ENCODE data around the gene ANO7. TPM values are rescaled to one million over a fixed set of nuclear protein-coding genes. Genes with fewer than 3 reads are reported as not detected.

The ANO7 gene
- total and polyA plus RNA-seq, 2 of the 8 experiments (the other 6 are each of a cell fraction or from before 2014, with no cell fraction given): 3.2 to 6.9 TPM

GRCh38 chr2:241155936-241156335 is 32.5 kb upstream of the ANO7 start:
- Histone ChIP-seq H3K79me1 (ENCODE audit: low read depth, low read length) (peaks cover 4% of the 10 kb centered on the region), H4K20me1 (replicated peaks in 1 of 2; ENCODE audit: control insufficient read depth in 1 of 2, insufficient read depth in 2 of 2, low read length in 2 of 2) (peaks cover 1 to 9% of the 10 kb centered on the region in 2 experiments), H3K56ac (replicated peaks; ENCODE audit: insufficient read length, low read depth, low read length) (no peak overlapping the region), H2BK12ac (ENCODE audit: low read depth, low read length) (no peak overlapping the region), H2AFZ (ENCODE audit: low read length) (no peak overlapping the region), H3K9me3 (ENCODE audit: insufficient read depth in 2 of 2, low read depth in 1 of 2, low read length in 1 of 2) (no peaks in the 10 kb centered on the region), H2AK5ac (ENCODE audit: low read depth, low read length) (no peak overlapping the region), H3K4ac (replicated peaks; ENCODE audit: insufficient read length, low read depth, low read length) (no peak overlapping the region), H2BK15ac (ENCODE audit: low read length) (no peak overlapping the region), H3K4me1 (replicated peaks in 1 of 4; ENCODE audit: control insufficient read depth in 3 of 4, insufficient read depth in 4 of 4, low read length in 3 of 4) (peaks cover 0 to 7% (median 4%) of the 10 kb centered on the region in 4 experiments; a peak in 6 of 7 replicates), H3K9ac (replicated peaks in 1 of 4; ENCODE audit: extremely low read depth in 1 of 4, low read depth in 3 of 4, low read length in 3 of 4) (no peak overlapping the region), H2BK120ac (replicated peaks; ENCODE audit: low read depth, low read length) (no peak overlapping the region), H3K27me3 (replicated peaks in 1 of 4; ENCODE audit: control insufficient read depth in 3 of 4, extremely low read depth in 1 of 4, insufficient read depth in 3 of 4, low read length in 3 of 4) (no peaks in the 10 kb centered on the region), H4K91ac (replicated peaks; ENCODE audit: insufficient read length, low read length) (no peak overlapping the region), H3K18ac (ENCODE audit: extremely low read depth, low read length) (no peak overlapping the region), H3K23ac (ENCODE audit: insufficient read length) (no peak overlapping the region), H3K27ac (ENCODE audit: low read depth, low read length) (no peak overlapping the region), H3K79me2 (ENCODE audit: control insufficient read depth in 1 of 2, insufficient read depth in 2 of 2, low read length in 2 of 2) (peaks cover 0 to 9% of the 10 kb centered on the region in 2 experiments; a peak in 1 of 4 replicates), H4K8ac (ENCODE audit: extremely low read depth, insufficient read depth, low read length) (no peak overlapping the region), H3K14ac (ENCODE audit: insufficient read length) (no peak overlapping the region), H3K23me2 (ENCODE audit: low read depth, low read length) (no peaks in the 10 kb centered on the region), H3K36me3 (ENCODE audit: control insufficient read depth in 2 of 4, insufficient read depth in 4 of 4, low read length in 3 of 4) (peaks cover 0 to 9% (median 4%) of the 10 kb centered on the region in 4 experiments; a peak in 6 of 8 replicates), H2BK5ac (ENCODE audit: low read depth, low read length) (no peak overlapping the region), H4K5ac (ENCODE audit: insufficient read length, low read depth, low read length) (no peak overlapping the region), H3K4me3 (ENCODE audit: extremely low read depth in 1 of 4, insufficient read depth in 2 of 4, low read depth in 3 of 4, low read length in 4 of 4) (no peak overlapping the region), H2BK20ac (ENCODE audit: low read length) (no peak overlapping the region), H3K4me2 (ENCODE audit: insufficient read depth in 1 of 2, low read depth in 2 of 2, low read length in 2 of 2) (no peak overlapping the region)
- no peak for FAIRE-seq
- no peak for DNase-seq (ENCODE audit: low read depth in 1 of 2, low spot score in 2 of 2)
- CTCF ChIA-PET (ENCODE audit: partially characterized antibody): interaction anchor here (1.4 kb wide), 1 partner anchor 241 kb away, joined by 4 read pairs; no protein-coding TSS in a partner anchor
- WGBS, 2 experiments (ENCODE audit: extremely low coverage in 1 of 2, insufficient coverage in 1 of 2, insufficient read length in 1 of 2, insufficient replicate concordance in 2 of 2, low coverage in 1 of 2, low lambda C conversion rate in 2 of 2, missing lambda C conversion rate in 1 of 2): 67% methylated on average over 1 of the region's 1 CpG; no CpG with 5 or more reads in 1 of the 2 experiments
- POLR2A ChIA-PET (ENCODE audit: partially characterized antibody): no interaction called here
- TF ChIP-seq TBP (IDR thresholded peaks at IDR 0.05; ENCODE audit: low read depth, low read length): no peak
- TF ChIP-seq SUZ12 (IDR thresholded peaks at IDR 0.05; ENCODE audit: low read length): no peak
- no peak for TF ChIP-seq POU5F1 (IDR thresholded peaks at IDR 0.05; ENCODE audit: low read depth, low read length)
- TF ChIP-seq USF2 (IDR thresholded peaks at IDR 0.05; ENCODE audit: low read length): no peak
- TF ChIP-seq EP300 (IDR thresholded peaks at IDR 0.05; ENCODE audit: borderline replicate concordance in 1 of 2, low read depth in 2 of 2, low read length in 2 of 2): no peak
- no peak for TF ChIP-seq SAP30 (IDR thresholded peaks at IDR 0.05; ENCODE audit: insufficient read depth, insufficient replicate concordance, low read length)
- TF ChIP-seq TAF7 (optimal IDR thresholded peaks at IDR 0.05; ENCODE audit: borderline replicate concordance, low read depth, low read length): no peak
- no peak for TF ChIP-seq POLR2A (IDR thresholded peaks at IDR 0.05; ENCODE audit: control extremely low read depth in 1 of 2, low read depth in 2 of 2, low read length in 2 of 2)
- no peak for TF ChIP-seq ASH2L (IDR thresholded peaks at IDR 0.05; ENCODE audit: low read length)
- TF ChIP-seq KDM1A (IDR thresholded peaks at IDR 0.05; ENCODE audit: borderline replicate concordance, low read length): no peak
- TF ChIP-seq RAD21 (IDR thresholded peaks at IDR 0.05 in 1 of 2, conservative IDR thresholded peaks at IDR 0.05 in 1 of 2; ENCODE audit: low read depth in 2 of 2, low read length in 2 of 2): no peak
- TF ChIP-seq SIX5 (IDR thresholded peaks at IDR 0.05; ENCODE audit: low read depth, low read length): no peak
- no peak for TF ChIP-seq TEAD4 (IDR thresholded peaks at IDR 0.05; ENCODE audit: low read depth, low read length)
